Stimulated activated CD8-positive, alpha-beta memory T cell treated with anti-CD3 and anti-CD28 coated beads, Interleukin-12 subunit alpha, Interleukin-12 subunit beta, amount 100 ng/mL, for 24 hours (primary cell): ENCODE results near the gene NCDN.
A peak's percentile ranks its signal among the peaks of the same experiment; 100 is the strongest.

Source experiments
- DNase-seq: peaks from one replicate; pipeline ENCODE4 v3.0.0-alpha.2; 2020; ENCODE audit errors: extremely low read depth

The NCDN gene

GRCh38 chr1:35554266-35555211, 3.1 kb upstream of the NCDN start:
- DNase-seq = no peak

GRCh38 chr1:35555212-35555584, 2.4 kb upstream of the NCDN start:
- no peak for DNase-seq

- no peak for DNase-seq
Measured at GRCh38 chr1:35555601-35556477, 1.8 kb upstream of the NCDN start.

GRCh38 chr1:35556484-35557117, 998 bp upstream of the NCDN start:
- DNase-seq = no peak

GRCh38 chr1:35557118-35557610, 435 bp upstream of the NCDN start, which contains the start of gene KIAA0319L:
KIAA0319L (minus strand) TSS chr1:35557403; CDS start chr1:35554491, 2,912 bp downstream.
- DNase-seq = peak; percentile 54

DNA sequence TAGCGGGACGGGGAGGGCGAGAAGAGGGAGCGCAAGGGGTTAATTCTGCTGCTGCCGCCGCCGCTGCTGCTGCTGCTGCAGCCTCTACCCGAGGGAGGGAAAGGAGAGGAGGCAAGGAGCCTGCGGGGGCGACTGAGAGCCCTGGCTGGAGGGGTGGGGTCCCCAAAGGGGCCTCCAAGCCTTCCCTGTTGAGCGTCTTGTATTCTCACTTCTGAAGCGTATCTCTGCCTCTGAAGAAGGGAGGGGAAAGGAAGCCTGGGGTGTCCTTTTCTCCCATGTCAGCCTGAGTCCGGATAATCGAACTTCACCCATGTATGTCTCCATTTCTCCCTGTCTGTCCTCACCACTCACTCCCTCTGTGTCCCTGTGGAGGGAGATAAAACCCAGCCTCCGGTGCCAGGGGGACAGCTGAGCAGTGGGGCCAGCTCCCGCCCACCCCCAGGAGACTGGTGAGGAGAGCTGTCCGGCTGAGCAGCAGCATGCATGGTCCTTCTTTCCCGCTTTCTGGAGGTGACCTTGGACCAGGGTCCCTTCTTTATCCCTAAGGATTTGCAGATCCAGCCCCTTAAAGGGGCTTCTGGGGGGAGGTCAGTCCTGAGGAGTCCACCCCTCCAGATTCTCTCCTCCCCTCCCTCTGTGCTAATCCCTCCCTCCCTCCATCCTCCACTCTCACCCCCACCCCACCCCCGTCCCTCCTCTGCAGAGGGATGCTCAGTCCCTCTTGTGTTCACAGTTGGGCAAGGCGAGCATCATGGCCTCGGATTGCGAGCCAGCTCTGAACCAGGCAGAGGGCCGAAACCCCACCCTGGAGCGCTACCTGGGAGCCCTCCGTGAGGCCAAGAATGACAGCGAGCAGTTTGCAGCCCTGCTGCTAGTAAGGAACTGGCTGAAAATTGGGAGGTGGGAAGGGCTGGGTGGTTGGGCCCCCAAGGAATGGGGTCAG, 1.0 kb downstream of the NCDN start:
- no peak for DNase-seq

- no peak for DNase-seq
Measured at GRCh38 chr1:35559317-35559944, 1.8 kb downstream of the NCDN start.

- no peak for DNase-seq
Measured at GRCh38 chr1:35560256-35561225, 2.9 kb downstream of the NCDN start.

- no peak for DNase-seq
Measured at GRCh38 chr1:35561297-35561971, 3.8 kb downstream of the NCDN start.

- no peak for DNase-seq
Measured at GRCh38 chr1:35561972-35562680, 4.5 kb downstream of the NCDN start.

- no peak for DNase-seq
Measured at GRCh38 chr1:35563166-35563565, 5.6 kb downstream of the NCDN start.

DNA sequence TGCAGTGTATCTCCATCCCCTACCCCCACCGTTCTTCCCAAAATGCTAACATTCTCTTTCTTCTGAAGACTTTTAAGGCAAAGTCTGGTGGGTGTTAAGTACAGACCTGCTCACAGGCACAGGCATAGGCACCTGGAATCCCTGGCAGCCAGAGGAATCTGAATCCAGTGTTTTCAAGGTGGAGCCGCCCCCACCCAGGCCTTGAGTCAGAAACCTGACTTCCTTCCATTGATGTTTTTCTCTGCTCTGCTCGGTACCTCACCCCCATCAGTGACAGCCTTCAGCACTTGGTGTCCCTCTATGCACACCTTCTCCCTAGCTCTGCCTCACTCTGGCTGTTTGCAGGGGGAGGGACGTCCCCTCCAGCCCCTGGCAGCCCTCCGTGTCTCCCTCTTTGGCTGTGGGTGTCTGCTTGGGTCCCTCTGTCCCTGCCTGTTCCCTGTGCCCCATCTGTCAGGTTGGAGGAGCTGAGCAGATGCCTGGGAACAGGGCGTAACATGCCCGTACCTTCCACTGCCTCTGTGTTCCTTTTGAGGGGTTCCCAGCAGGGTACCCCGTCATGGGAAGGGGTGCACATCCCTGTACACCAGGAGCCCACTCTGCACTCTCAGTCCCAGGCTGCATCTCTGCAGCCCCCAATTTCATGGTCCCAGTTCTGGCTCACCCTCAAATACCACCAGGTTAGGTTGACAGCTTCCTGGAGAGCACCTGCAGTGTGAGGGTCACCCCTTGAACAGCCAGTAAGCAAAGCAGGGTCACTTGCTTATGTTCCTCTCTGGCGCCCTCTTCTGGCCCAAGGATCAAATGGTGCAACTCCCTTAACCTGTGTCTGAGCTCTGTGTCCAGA, 6.7 kb downstream of the NCDN start:
- DNase-seq = peak; percentile 53

- DNase-seq = no peak
Measured at GRCh38 chr1:35564884-35565741, 7.5 kb downstream of the NCDN start.

GRCh38 chr1:35565742-35566133, 8.1 kb downstream of the NCDN start:
- no peak for DNase-seq

DNA sequence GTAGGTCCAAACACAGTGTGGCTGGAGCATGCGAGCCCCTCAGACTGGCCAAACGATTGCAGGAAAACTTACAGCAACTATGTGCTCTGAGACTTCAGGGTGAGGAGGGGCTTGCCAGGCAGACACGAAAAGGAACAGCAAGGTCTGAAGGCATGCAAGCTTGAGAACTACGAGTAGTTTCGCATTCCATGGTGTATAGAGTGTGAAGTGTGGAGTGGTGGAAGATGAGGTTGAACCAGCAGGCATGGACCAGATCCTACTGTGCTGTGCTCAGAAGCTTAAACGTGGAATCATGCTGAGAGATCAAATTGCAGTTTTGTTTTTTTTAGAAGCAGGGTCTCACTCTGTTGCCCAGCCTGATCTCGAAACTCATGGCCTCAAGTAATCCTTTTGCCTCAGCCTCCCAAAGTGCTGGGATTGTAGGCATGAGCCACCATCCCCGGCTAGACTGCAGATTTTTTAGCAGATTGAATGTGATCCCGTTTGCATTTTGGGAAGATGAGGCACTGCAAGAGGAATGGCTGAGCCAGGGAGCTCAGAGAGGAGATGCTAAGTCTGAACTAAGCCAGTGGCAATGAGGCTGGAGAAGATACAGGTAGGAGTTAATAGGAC, 10.5 kb downstream of the NCDN start:
- no peak for DNase-seq
